Measurements from ENCODE around the gene NCKAP1. TPM values are rescaled to one million over a fixed set of nuclear protein-coding genes. Genes with fewer than 3 reads are reported as not detected.

The NCKAP1 gene, protein sequence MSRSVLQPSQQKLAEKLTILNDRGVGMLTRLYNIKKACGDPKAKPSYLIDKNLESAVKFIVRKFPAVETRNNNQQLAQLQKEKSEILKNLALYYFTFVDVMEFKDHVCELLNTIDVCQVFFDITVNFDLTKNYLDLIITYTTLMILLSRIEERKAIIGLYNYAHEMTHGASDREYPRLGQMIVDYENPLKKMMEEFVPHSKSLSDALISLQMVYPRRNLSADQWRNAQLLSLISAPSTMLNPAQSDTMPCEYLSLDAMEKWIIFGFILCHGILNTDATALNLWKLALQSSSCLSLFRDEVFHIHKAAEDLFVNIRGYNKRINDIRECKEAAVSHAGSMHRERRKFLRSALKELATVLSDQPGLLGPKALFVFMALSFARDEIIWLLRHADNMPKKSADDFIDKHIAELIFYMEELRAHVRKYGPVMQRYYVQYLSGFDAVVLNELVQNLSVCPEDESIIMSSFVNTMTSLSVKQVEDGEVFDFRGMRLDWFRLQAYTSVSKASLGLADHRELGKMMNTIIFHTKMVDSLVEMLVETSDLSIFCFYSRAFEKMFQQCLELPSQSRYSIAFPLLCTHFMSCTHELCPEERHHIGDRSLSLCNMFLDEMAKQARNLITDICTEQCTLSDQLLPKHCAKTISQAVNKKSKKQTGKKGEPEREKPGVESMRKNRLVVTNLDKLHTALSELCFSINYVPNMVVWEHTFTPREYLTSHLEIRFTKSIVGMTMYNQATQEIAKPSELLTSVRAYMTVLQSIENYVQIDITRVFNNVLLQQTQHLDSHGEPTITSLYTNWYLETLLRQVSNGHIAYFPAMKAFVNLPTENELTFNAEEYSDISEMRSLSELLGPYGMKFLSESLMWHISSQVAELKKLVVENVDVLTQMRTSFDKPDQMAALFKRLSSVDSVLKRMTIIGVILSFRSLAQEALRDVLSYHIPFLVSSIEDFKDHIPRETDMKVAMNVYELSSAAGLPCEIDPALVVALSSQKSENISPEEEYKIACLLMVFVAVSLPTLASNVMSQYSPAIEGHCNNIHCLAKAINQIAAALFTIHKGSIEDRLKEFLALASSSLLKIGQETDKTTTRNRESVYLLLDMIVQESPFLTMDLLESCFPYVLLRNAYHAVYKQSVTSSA
- polyA plus RNA-seq (2013, experiment 1 of 4) = 102 TPM
- 106 TPM for polyA plus RNA-seq (2013, experiment 2 of 4)
- polyA plus RNA-seq (2013, experiment 3 of 4) = 92.7 TPM
- polyA plus RNA-seq (2013, experiment 4 of 4) = 95.1 TPM

DNA sequence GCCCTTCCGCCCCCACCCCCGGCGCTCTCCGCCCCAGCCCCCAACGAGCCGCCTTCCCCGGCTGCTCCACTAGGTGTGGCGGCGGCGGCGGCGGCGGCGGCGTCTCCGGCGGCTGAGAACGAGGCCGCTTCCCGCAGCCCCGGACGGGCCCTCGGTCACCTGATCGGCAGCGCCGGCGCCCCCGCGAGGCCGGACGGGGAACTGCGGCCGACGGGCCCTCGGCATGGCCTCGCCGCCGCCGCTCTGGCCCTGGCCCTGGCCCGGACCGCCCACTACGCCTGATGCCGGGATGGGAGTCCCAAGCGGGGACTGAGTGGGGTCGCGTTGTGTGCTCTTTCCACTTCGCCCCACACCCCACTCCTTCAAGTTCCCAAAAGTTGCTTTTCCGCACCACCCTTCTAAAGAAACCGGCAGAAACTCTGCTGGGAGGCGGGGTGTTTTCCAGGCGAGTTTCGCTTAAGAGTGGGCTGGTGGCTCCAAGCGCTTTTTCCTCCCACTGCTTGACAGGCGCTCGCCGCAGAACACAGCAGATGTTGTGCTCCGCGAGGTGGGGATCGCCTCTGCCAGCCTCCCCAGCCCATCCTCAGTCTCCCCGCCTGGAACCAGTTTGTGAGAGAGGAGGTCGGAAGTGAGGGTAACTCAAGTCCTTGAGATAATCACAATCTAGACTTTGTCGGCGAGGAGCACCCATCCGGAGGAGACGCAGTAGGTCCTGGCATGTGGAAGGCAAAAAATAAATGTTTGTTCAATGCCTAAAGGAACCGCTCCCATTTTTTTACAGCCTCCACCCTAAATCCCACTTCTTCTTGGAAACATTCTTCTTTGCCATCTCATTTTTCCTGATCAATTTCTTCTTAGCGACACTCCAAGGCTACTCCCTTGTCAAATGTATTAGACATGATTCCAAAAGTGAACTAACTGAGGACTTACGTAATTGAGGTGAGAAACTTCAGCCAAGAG lies at the start of gene NCKAP1:
TSS of gene NCKAP1 (minus strand) at position 117 of the 960 bp plus-strand sequence. CDS start 358 bp downstream, outside the sequence.
- WGBS, 2 experiments = 8 to 10% methylated on average over 68 of the region's 68 CpGs
- peak within 1 kb of the TSS; percentile 93 for H3K4me3 ChIP-seq (ENCODE audit: insufficient read depth, low read depth, low read length)
- H3K4me1 ChIP-seq (ENCODE audit: control insufficient read depth, insufficient read depth, low read length) = peaks cover 18% of the 10 kb centered on the region
- H3K9me3 ChIP-seq (ENCODE audit: control insufficient read depth, low read length) = no peaks in the 10 kb centered on the region
- peak within 1 kb of the TSS; percentile 89 for H3K27ac ChIP-seq (ENCODE audit: insufficient read depth, low read depth, low read length, poor library complexity, severe bottlenecking)
- H3K36me3 ChIP-seq (ENCODE audit: control insufficient read depth, insufficient read depth, low read length) = no peaks in the 10 kb centered on the region
- peaks cover 21% of the 10 kb centered on the region for H3K27me3 ChIP-seq (ENCODE audit: control insufficient read depth, insufficient read depth, low read length, poor library complexity, severe bottlenecking)

DNA sequence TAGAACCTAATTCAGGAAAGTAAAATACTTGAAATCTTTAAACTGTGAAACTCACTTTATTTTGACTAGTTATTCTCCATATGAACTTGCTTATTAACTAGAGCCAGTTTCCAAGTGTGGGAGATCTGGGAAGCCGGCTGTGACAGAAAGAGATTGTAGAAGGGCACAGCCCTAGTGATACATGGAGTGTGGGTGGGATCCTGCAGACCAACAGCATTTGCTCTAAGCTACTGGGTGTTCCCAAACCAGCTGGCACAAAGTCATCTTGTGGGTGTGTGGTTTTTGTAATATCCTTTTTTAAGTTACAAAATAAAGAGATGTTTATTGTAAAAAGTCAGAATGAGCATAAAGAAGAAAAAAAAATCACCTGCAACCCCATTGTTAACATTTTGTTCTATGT lies 43.7 kb upstream of the NCKAP1 start:
- 79 to 92% methylated on average over 1 of the region's 1 CpG for WGBS, 2 experiments
- H3K4me1 ChIP-seq (ENCODE audit: control insufficient read depth, insufficient read depth, low read length) = no peaks in the 10 kb centered on the region
- no peaks in the 10 kb centered on the region for H3K36me3 ChIP-seq (ENCODE audit: control insufficient read depth, insufficient read depth, low read length)
- H3K4me3 ChIP-seq (ENCODE audit: insufficient read depth, low read depth, low read length) = no peak overlapping the region
- H3K27me3 ChIP-seq (ENCODE audit: control insufficient read depth, insufficient read depth, low read length, poor library complexity, severe bottlenecking) = no peaks in the 10 kb centered on the region
- H3K9me3 ChIP-seq (ENCODE audit: control insufficient read depth, low read length) = no peaks in the 10 kb centered on the region
- H3K27ac ChIP-seq (ENCODE audit: insufficient read depth, low read depth, low read length, poor library complexity, severe bottlenecking) = no peak overlapping the region

DNA sequence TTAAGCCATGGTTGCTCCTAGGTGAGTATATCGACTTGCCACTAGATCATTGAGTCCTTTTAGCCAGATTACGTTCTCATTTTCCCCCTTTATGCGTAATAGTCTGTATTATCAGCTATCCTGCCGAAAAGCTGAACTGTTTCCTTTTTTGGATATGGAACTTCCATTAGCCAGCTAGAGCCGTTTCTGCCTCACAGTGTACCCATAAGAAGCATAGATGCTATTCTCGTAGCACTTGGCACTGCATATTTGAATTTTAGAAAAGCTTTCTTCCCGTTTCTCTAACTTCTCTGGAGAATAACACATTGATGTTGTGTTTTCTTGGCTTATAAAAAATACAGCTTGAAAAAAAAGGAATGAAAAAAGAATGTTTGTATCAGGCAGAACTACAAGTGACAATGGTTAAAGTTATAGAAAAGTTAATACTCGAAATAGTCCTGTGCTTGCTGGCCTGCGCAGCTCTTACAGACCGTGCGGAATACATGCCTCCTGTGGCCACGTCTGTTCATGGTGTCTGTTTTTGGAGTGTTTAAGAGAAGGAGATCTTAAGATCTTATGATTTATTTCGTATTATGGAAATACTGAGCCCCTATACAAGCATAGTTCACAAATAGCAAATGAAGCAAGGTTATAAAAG lies 41.0 kb upstream of the NCKAP1 start:
- no peaks in the 10 kb centered on the region for H3K4me1 ChIP-seq (ENCODE audit: control insufficient read depth, insufficient read depth, low read length)
- H3K4me3 ChIP-seq (ENCODE audit: insufficient read depth, low read depth, low read length) = peak overlapping the region; percentile 34
- H3K27ac ChIP-seq (ENCODE audit: insufficient read depth, low read depth, low read length, poor library complexity, severe bottlenecking) = no peak overlapping the region
- no peaks in the 10 kb centered on the region for H3K36me3 ChIP-seq (ENCODE audit: control insufficient read depth, insufficient read depth, low read length)
- 91 to 93% methylated on average over 13 of the region's 13 CpGs for WGBS, 2 experiments
- H3K9me3 ChIP-seq (ENCODE audit: control insufficient read depth, low read length) = no peaks in the 10 kb centered on the region
- H3K27me3 ChIP-seq (ENCODE audit: control insufficient read depth, insufficient read depth, low read length, poor library complexity, severe bottlenecking) = no peaks in the 10 kb centered on the region

DNA sequence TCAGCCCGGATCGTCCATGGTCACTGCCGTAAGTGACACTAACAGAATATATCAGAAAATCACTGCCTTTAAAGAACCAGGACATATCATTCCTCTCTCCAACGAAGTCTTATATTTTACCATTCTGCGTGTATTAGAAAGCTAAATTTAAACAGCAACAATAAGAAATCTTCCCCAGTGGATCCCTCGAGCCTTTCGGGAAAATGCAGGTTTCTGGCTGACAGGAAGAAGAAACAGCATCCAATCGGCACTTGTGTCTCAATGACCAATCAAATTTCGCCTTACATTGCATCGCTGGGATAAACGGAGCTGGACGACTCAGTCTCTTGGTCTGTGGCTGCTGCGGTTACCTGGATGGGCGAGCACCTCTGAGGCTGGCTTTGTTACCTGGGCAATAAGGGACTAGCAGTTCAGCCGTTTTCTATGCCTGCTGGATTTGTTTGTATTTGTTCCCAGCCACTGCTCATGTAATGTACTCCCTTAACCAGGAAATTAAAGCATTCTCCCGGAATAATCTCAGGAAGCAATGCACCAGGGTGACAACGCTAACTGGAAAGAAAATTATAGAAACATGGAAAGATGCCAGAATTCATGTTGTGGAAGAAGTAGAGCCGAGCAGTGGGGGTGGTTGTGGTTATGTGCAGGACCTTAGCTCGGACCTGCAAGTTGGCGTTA lies 40.3 kb upstream of the NCKAP1 start, which contains the start of gene DUSP19:
TSS of gene DUSP19 (plus strand) at position 284 of the 675 bp plus-strand sequence. CDS start at position 471, 187 bp downstream.
- H3K4me1 ChIP-seq (ENCODE audit: control insufficient read depth, insufficient read depth, low read length) = no peaks in the 10 kb centered on the region
- no peaks in the 10 kb centered on the region for H3K9me3 ChIP-seq (ENCODE audit: control insufficient read depth, low read length)
- no peaks in the 10 kb centered on the region for H3K27me3 ChIP-seq (ENCODE audit: control insufficient read depth, insufficient read depth, low read length, poor library complexity, severe bottlenecking)
- no peaks in the 10 kb centered on the region for H3K36me3 ChIP-seq (ENCODE audit: control insufficient read depth, insufficient read depth, low read length)
- 53 to 56% methylated on average over 20 of the region's 20 CpGs for WGBS, 2 experiments
- H3K27ac ChIP-seq (ENCODE audit: insufficient read depth, low read depth, low read length, poor library complexity, severe bottlenecking) = no peak within 1 kb of the TSS
- H3K4me3 ChIP-seq (ENCODE audit: insufficient read depth, low read depth, low read length) = peak within 1 kb of the TSS; percentile 34

DNA sequence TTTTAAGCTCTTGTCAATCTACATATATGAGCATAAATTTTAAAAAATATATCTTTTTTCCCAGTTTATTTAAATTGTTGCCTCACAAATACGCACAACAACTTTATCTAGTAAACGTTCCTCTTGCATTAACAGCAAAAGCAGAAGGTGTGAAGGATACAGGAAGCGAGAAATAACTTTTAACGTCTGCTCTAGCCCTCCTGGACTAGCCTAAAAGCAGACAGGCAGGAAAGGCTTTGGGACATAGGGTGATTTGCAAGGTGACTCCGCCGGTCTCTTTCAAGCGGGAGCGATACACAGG lies 39.9 kb upstream of the NCKAP1 start:
- 53 to 59% methylated on average over 8 of the region's 8 CpGs for WGBS, 2 experiments
- no peak overlapping the region for H3K27ac ChIP-seq (ENCODE audit: insufficient read depth, low read depth, low read length, poor library complexity, severe bottlenecking)

DNA sequence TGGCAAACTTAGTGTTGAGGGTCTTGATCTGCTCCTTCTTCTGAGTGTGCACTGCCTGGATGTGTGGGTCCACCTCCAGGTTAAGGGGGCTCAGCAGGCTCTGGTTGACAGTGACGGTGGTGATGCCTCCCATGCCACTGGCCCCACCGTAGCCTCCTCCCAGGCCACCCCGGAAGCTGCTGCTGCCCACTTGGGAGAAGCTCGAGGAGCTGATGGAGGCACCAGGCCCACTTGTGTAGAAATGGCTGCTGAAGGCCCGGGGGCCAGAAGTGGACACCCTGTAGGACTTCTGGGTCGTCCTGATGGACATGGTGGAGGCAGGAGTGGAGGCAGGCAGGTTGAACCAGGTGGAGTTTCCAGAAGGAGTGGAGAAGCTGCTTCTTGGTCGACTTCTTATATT lies 33.9 kb upstream of the NCKAP1 start:
- Histone ChIP-seq H3K27ac (ENCODE audit: insufficient read depth, low read depth, low read length, poor library complexity, severe bottlenecking) (no peak overlapping the region), H3K36me3 (ENCODE audit: control insufficient read depth, insufficient read depth, low read length) (no peaks in the 10 kb centered on the region), H3K9me3 (ENCODE audit: control insufficient read depth, low read length) (no peaks in the 10 kb centered on the region), H3K27me3 (ENCODE audit: control insufficient read depth, insufficient read depth, low read length, poor library complexity, severe bottlenecking) (no peaks in the 10 kb centered on the region), H3K4me1 (ENCODE audit: control insufficient read depth, insufficient read depth, low read length) (no peaks in the 10 kb centered on the region), H3K4me3 (ENCODE audit: insufficient read depth, low read depth, low read length) (no peak overlapping the region)
- 92 to 93% methylated on average over 7 of the region's 7 CpGs for WGBS, 2 experiments

More for the DNA sequence above, 39.9 kb upstream of the NCKAP1 start:
- no peaks in the 10 kb centered on the region for H3K27me3 ChIP-seq (ENCODE audit: control insufficient read depth, insufficient read depth, low read length, poor library complexity, severe bottlenecking)
- H3K9me3 ChIP-seq (ENCODE audit: control insufficient read depth, low read length) = no peaks in the 10 kb centered on the region
- peak overlapping the region; percentile 34 for H3K4me3 ChIP-seq (ENCODE audit: insufficient read depth, low read depth, low read length)
- no peaks in the 10 kb centered on the region for H3K4me1 ChIP-seq (ENCODE audit: control insufficient read depth, insufficient read depth, low read length)
- no peaks in the 10 kb centered on the region for H3K36me3 ChIP-seq (ENCODE audit: control insufficient read depth, insufficient read depth, low read length)

DNA sequence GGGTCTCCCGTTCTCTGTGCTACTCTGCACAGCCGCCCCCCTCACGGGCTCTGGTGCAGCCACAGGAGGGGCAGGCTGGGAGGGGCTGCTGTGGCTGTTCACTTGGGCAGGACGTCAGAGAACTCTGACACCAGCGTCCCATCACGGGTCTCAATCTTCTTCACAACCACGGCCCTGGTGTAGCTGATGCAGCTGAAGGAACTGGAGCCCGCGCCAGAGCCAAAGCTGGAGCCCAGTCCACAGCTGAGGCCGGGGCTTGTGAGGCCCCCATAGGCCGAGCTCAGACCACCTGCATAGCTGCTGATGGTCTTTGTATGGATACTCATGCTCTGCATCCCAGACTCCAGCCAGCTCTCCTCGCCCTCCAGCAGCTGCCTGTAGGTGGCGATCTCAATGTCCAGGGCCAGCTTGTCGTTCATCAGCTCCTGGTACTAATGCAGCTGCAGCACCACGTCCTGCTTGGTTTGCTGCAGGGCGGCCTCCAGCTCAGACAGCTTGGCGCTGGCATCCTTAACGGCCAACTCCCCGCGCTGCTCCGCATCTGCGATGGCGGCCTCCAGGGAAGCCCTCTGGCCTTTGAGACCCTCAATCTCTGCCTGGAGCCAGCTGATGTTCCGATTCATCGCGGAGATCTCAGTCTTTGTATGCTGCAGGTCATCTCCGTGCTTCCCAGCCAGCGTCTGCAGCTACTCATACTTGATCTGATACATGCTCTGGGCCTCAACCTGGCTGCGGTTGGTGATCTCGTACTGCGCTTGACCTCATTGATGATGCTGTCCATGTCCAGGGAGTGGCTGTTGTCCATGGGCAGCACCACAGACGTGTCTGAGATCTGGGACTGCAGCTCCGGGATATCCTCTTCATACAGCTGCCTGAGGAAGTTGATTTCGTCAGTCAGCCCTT lies 32.9 kb upstream of the NCKAP1 start:
- 83 to 86% methylated on average over 34 of the region's 34 CpGs for WGBS, 2 experiments

DNA sequence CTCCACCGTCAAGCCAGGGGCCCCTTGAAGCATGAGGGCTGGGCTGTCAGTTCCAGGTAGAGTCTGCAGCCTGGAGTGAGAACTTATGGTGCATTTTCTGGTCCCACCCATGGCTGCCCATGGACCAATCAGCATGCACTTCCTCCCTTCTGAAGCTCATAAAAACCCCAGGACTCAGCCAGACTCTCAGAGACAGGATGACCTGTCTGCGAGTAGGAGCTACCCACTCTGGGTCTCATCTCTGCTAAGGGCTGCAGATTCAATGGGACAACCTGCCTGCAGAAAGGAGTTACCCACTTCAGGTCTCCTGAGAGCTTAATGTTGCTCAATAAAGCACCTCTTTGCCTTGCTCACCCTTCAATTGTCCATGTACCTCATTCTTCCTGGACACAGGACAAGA lies 30.9 kb upstream of the NCKAP1 start:
- 91 to 95% methylated on average over 2 of the region's 2 CpGs for WGBS, 2 experiments

More for the DNA sequence above, 32.9 kb upstream of the NCKAP1 start:
- Histone ChIP-seq H3K27me3 (ENCODE audit: control insufficient read depth, insufficient read depth, low read length, poor library complexity, severe bottlenecking) (no peaks in the 10 kb centered on the region), H3K36me3 (ENCODE audit: control insufficient read depth, insufficient read depth, low read length) (no peaks in the 10 kb centered on the region), H3K9me3 (ENCODE audit: control insufficient read depth, low read length) (no peaks in the 10 kb centered on the region), H3K27ac (ENCODE audit: insufficient read depth, low read depth, low read length, poor library complexity, severe bottlenecking) (no peak overlapping the region), H3K4me3 (ENCODE audit: insufficient read depth, low read depth, low read length) (no peak overlapping the region), H3K4me1 (ENCODE audit: control insufficient read depth, insufficient read depth, low read length) (no peaks in the 10 kb centered on the region)

More for the DNA sequence above, 30.9 kb upstream of the NCKAP1 start:
- Histone ChIP-seq H3K4me1 (ENCODE audit: control insufficient read depth, insufficient read depth, low read length) (no peaks in the 10 kb centered on the region), H3K27ac (ENCODE audit: insufficient read depth, low read depth, low read length, poor library complexity, severe bottlenecking) (no peak overlapping the region), H3K4me3 (ENCODE audit: insufficient read depth, low read depth, low read length) (no peak overlapping the region), H3K36me3 (ENCODE audit: control insufficient read depth, insufficient read depth, low read length) (no peaks in the 10 kb centered on the region), H3K27me3 (ENCODE audit: control insufficient read depth, insufficient read depth, low read length, poor library complexity, severe bottlenecking) (no peaks in the 10 kb centered on the region), H3K9me3 (ENCODE audit: control insufficient read depth, low read length) (no peaks in the 10 kb centered on the region)

Data from ectodermal cell (in vitro differentiated cells).